HG03103 (cell line): ENCODE data around the gene SLC9C1.
"Not testable (repeated sequence)": the region's sequence is repeated elsewhere in the genome, so short reads cannot be mapped to it uniquely, and the experiment has no call there.

Experiments
- ATAC-seq: cut with Tn5 transposase; IDR thresholded peaks from one replicate; pipeline ENCODE4 v1.9.1; 2021; ENCODE audit warnings: low read depth; ENCODE audit not compliant: unreplicated experiment

The SLC9C1 gene

DNA sequence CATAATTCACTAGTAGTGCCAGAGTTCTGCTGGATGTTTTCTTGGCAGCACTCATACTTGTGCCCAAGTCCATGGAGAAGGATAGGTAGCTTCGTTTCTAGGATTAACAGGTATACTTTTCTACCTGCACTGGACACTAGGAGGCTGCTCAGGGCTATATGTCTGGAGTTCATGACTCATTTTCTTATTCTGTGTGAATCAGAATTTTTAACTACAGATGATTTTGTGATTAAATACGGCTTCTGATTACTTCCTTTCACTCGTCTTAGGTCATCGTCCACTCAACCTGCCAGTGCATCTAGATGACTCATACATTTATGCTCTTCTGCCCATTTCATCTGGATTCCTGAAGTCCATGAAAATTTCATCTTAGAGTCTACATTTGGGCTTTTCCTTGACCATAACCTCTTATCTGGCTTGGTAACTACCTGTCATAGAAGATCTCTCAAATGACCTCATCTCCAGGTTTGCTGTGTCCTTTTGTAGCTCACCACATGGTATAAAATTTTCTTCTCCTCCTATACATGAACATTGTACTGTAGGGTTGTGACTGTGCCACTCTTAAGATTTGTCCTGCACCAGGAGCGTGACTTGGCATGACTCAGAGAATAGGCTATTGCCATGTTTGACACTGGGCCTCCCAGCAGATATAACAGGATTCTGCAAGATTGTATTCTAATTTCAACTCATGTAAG lies 94.2 kb downstream of the SLC9C1 start:
- no peak for ATAC-seq

DNA sequence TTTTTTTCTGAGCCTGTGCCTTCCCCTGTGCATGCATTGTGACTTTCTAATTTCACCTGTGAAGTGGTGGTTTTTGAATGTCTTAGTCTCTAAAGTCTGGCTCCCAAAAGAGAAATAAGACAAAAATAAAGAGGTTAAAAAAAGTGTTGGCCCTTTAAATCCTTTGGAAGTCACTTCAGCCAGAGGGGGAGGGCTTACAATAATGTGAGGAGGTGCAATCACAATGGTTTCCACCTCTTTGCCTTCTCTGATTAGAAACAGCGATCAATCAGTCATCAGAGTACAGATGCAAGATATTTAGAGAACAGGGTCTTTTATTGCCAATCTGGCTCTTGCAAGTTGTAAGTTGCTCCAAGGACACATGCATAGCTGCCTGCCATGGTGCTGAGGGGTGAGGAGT lies 96.9 kb downstream of the SLC9C1 start:
- no peak for ATAC-seq

DNA sequence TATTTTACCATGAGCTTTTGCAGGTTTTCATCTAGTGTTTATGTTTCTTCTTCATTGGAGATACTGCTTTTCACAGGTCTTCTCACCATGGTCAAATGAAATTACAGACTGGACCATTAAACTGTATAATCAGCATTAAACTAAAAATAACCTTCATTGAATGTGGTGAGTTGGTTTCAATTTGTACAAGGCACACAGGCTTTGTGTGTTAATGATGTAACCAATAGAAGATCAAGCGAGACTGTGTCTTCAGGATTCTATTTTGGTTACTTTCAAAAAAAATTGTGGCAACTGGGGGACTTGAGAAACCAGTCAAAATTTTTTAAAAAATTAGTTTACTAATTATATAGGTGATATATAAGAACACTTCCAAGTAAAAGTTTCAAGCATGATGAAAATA lies 106.7 kb downstream of the SLC9C1 start:
- ATAC-seq, result no peak

DNA sequence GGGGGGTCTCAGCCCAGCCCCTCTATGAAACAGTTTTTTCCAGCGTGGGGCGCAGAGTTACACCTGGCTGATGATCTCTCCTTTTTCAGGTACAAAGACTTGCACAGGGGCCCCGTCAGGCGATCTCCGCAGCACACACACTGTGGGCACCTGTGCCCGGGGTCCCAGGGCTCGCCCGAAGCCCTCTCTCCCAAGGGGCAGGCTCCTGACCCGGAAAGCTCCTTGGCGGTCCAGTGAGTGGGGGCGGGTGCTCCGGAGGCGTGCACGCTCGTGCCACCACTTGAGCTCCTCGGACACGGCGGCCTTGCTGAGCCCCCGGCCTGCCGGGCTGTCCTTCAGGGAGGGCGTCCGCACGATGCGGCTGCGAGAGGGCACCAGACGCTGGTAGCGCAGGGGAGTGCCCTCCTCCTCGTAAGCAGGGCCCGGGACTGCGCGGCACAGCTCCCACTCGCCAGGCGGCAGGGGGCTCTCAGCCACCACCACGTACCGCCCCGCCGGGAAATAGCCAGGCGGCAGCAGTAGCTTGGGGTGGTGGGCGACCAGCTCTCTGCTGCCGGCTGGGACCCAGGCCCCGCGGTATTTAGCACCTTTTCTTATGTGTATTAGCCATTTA lies 108.5 kb downstream of the SLC9C1 start:
- ATAC-seq, result not testable (repeated sequence)

DNA sequence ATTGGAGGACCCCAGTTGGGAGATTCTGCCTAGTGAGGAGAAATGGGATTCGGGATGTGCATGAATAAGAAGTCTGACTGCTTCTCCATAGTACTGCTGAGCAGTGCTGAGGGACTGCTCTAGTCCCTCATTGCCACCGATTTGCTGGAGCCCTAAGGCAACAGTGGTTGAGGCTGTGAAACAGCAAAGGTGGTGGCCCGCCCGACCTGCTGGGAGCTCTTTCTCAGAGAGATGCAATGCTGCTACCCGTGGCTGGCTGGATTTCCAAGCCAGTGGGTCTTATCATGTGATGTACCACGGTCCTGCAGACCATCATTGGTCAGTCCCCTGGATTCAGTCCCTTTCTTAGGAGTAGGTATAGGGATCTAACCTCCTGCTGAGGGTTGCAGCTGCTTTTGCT lies 118.4 kb downstream of the SLC9C1 start:
- no peak for ATAC-seq

DNA sequence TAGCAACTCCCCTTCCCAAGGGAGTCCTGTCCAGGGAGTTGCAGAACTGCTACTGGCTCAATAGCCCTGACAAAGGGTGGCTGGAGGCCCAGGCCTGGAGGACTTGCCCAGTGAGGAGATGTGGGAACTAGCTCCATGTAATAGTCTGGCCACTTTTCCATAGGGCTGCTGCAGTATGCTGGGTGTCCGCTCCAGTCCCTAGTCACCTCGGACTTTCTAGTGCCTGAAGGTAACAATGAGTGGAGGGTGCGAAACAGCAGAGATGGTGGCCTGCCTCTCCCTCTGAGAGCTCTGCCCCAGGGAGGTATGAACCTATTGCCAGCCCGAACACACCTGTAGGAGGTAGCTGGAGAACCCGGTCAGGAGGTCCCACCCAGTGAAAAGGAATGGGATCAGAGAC lies 119.0 kb downstream of the SLC9C1 start:
- ATAC-seq, result no peak

DNA sequence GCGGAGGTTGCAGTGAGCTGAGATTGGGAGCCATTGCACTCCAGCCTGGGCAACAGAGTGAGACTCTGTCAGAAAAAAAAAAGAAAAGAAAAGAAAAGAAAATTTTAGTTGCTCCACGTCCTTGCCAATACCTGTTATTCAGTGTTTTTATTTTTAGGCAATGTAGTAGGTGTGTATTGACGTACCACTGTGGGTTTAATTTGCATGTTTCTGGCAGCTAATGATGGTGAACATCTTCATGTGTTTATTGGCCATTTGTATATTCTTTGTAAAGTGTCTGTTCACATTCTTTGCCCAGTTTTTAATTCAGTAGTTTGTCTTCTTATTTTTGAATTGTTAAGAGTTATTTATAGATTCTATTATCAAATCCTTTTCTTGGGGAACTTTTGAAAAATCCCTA lies 122.9 kb downstream of the SLC9C1 start:
- no peak for ATAC-seq

DNA sequence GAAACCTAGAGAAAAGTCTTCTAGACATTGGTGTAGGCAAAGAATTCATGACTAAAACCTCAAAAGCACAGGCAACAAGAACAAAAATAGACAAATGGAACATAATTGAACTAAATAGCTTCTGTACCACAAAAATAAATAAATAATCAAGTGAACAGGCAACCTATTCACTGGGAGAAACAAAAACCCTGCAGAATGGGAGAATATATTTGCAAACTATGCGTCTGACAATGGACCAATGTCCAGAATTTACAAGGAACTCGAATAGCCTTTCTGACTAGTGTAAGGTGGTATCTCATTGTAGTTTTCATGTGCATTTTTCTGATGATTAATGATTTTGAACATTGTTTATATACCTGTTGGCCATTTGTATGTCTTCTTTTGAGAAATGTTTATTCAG lies 124.0 kb downstream of the SLC9C1 start:
- ATAC-seq, result no peak

DNA sequence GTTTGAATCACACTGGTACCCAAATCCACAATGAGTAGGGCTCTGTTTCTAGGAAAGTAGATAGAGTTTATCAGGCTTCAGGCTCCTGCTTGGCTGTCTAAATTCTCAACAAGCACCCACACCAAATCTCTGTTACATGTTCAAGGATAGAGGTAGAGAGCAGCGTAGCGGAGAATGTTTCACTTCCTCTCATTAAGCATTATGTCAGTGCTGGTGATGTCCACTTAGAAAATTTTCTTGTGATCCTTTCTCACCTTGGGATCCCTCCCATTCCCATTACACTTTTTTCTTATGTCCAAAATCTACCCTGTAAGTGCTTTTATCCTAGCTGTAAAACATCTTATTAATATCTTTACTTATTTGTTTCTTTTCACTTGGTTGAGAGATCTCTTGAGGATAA lies 126.3 kb downstream of the SLC9C1 start:
- ATAC-seq, result no peak

DNA sequence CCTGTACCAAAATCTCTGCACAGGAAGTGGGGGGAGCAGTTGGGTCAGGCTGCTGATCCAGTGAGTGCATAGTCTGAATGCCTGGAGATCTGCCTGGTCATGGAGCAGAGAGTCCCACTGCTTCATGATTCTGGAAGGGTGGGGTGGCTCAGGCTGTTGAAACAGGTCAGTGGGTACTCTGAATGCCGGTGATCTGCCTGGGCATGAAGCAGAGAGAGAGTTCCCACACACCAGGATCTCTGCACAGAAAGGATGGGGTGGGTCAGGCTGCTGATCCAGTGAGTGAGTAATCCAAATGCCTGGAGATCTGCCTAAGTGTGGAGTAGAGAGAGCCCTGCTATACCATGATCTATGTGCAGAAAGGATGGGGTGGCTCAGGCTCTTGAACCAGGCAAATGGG lies 144.9 kb downstream of the SLC9C1 start:
- ATAC-seq, result no peak

DNA sequence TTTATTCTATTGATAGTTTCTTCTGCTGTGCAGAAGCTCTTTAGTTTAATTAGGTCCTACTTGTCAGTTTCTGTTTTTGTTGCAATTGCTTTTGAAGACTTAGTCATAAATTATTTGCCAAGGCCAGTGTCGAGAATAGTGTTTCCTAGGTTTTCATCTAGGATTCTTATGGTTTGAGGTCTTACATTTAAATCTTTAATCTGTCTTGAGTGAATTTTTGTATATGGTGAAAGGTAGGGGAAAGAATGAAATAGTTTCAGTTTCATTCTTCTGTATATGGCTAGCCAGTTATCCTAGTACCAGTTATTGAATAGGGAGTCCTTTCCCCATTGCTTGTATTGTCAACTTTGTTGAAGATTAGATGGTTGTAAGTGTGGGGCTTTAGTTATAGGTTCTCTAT lies 150.3 kb downstream of the SLC9C1 start:
- ATAC-seq, result no peak

DNA sequence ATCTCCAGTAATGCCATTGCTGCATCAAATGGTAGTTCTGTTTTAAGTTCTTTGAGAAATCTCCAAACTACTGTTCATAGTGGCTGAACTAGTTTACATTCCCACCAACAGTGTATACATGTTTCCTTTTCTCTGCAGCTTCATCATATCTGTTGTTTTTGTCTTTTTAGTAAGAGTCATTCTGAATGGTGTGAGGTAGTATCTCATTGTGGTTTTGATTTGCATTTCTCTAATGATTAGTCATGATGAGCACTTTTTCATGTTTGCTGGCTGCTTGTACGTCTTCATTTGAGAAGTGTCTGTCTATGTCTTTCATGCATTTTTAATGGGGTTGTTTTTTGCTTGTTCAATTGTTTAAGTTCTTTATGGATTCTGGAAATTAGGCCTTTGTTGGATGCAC lies 150.8 kb downstream of the SLC9C1 start:
- no peak for ATAC-seq

DNA sequence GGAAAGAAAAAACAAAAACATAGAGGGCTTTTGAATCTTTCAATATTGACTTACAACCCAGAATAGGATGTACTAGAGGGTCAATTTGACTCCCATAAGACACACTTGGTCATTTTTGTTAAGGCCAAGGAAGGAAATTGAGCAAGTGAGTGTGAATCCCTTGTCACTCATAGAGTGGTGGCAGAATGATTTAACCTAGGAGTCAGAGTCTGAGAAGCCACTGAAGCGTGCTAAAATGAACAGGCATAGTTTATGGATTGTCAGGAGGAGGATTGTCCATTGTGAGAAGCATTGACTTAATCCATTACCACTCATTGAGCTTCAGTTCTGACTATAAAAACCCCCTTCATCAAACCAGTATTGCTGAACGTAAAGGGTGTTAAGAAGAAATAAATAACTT lies 152.7 kb downstream of the SLC9C1 start:
- ATAC-seq, result no peak

DNA sequence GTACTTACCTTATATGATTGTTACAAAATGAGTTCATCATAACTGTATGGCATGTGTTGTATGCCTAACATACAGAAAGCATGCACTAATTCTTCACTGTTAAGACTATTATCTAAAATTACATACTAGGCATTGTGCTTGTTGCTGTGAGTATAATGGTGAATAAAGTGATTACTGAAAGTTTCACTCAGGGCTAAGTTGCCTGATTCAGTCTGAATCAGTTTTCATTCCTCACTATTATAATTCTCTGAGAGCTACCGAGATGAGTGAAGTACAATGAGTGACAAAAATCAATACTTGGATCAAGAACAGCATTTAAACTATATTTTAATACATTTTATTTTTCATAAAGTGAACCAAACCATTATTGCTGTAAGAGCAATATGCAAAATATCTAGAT lies 153.4 kb downstream of the SLC9C1 start:
- no peak for ATAC-seq

DNA sequence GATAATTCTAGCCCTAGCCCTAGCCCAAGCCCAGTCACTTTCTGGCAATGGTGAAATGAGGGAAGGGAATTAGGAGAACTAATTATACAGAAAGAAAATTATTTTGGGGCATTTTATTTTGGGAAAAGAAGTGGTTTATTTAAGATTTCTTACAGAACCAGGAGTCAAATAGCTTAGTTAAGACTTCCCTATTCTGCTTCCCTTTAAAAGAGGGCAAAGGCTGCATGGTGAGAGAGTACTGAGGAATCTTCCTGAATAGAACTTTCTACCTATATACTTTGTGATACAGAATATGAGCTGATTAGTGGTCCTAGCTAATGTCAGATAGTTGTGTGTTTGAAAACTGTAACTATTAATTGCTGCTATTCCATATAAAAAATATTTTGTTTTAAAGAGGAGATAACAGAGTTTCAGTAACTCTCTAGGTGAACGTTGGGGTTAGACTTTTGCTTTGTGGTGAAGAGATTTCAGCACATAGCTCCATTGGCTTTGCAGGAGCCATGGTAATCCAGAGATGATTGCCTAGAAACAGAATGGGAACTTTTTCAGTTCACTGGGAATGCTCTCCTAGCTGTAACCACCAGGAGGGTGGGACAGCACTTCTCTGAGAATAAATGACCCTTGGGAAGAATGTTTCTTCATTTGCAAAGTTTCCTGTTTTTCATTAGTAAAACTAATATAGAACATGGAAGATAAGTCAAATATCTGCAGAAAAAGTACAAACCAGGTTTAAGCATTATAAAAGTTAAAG lies 155.6 kb downstream of the SLC9C1 start:
- ATAC-seq, result no peak

DNA sequence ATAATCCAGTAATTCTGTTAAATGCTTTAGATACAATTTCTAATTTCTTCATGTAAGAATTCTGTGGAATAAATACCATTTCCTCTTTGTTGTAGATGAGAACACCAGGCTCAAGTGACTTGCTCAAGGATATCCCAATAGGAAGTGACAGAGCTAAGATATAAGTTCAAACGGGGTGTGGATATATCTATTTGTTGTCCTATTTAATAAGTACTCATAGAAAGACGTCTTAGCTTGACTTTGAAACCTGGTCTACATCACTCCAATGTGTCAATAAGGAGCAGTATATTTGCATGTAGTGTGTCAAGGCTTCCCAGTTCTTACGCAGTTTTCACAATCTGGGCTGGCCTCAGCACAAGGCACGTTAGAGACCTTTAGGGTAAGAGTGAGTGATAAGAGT lies 156.2 kb downstream of the SLC9C1 start:
- ATAC-seq, result no peak

DNA sequence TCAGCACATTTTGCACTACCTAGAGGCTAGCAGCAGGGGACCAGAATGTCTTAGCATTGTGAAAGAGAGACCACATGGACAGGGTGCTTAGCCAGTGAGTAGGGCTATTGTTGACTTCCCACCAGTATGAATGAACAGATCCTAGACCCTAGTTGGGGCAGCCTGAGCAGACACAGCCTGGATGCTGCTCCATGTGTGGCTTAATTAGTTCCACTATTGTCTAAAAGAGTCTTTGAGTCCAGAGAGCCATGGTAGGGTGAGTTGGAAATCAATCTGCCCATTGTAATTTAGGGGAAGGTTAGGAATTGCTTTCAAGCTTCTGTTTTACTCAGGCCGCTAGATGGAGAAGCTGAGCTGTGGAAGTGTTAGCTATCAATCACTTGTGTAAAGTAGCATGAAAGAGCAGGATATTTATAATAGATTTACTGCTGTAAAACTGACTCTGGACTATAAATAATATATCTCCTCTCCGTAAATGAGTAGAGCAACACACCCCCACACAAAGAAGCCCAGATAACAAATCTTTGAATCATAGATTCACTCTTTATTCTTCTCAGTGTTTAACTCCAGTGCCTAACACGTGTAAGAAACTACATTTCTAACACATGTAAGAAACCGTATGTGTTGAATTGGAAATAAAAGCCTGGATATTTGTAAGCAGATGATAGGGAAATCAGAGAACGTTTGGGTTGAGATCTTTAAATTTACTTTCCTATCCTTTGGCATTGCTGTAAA lies 156.9 kb downstream of the SLC9C1 start:
- peak; percentile 27 for ATAC-seq

DNA sequence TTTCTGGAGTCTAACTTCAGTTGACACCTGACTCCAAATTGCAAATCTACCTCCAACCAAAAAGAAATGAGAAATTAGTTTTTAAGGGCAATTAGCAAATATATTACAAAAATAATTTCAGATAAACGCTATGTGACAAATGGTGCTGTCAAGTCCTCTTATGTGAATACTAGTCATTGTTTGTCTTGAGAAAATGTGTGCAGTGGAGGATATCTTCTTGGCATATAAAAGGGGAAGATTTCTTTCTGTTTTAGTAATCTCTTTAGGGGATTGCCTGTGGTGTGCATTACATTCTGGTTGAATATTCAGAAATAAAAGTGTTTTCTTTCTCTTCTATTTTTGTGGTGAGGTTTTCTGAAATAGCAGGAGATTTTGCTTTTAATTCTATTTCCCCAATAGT lies 158.0 kb downstream of the SLC9C1 start:
- no peak for ATAC-seq

DNA sequence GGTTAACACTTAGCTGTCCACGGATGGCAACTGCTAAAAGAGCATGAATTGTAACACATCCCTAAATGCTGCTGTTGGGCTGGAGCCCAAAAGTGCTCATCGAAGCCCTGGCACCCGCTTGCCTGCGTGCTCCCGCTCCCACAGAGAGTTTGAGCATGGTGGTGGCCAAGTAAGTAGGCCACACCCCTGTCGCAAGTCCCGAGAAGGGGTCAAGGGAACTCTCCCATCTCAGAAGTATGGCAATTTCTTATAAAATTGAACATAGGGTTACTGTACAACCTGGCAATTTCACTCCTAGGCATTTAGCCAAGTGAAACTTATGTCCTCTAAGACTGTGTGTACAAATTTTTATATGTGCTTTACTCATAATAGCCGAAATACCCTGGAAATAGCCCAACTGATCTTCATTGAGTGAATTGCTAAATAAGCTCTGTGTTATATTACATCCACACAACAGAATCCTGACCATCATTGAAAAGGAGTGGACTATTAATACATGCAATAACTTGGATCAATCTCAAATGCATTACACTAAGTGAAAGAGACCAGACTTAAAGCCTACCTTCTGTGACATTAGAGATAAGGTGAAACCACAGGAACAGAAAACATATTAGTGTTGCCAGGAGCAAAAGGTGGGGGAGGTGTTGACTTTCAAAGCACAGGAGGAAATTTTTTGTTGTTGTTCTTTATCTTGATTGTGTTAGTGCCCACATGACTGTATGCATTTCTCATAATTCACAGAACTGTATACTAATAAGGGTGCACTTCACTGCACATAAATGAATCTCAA lies 159.5 kb downstream of the SLC9C1 start:
- no peak for ATAC-seq

DNA sequence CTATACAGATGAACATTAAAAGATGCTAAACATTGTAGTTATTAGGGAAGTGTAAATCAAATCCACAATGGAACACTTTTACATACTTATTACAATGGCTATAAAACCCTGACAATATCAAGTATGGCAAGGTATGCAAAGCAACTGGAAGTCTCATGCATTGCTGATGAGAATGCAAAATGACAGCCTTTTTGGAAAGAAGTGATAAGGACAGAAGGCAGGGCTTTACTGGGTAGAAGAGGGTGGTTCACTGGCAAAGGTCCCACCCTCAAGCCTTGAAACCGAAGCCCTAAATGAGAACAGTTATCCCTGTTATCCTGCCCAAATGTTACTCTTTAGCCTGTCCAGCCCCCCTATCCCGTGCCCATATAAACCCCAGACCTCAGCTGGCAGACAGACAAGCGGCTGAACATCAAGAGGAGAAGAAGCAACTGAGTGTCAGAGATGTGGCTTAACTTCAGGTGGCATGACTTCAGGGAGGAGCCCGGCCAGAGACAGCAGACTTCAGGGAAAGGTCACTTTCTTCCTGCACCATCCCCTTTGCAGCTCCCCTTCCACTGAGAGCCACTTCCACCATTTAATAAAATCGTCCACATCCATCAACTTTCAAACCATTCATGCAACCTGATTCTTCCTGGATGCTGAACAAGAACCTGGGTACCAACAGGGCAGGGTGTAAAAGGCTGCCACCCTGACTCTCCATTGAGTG lies 160.2 kb downstream of the SLC9C1 start:
- ATAC-seq, result no peak
